Epithelial cell of alveolus of lung (primary cell): ENCODE data around the gene ZNF274. TPM values are rescaled to one million over a fixed set of nuclear protein-coding genes. Genes with fewer than 3 reads are reported as not detected.

Experiments
- total RNA-seq: library from RNA; depleted of rRNA; stranded (reverse); fragments of >200 nt; gene quantifications from 2 replicates; pipeline ENCODE4 v1.2.1, GENCODE V29; 2015

ZNF274 gene
- total RNA-seq, result 20.8 and 21.2 TPM in 2 replicates

GRCh38 chr19:58182989-58183816 lies at the start of gene ZNF274:
Gene ZNF274 (plus strand): TSS chr19:58183061. CDS start chr19:58183966, 905 bp downstream.

GRCh38 chr19:58150328-58150921 lies 32.4 kb upstream of the ZNF274 start, which contains the start of gene ZNF329:
Gene ZNF329 (minus strand): TSS chr19:58150789. CDS start chr19:58129503, 21,286 bp downstream.

GRCh38 chr19:58228585-58229254 lies 45.9 kb downstream of the ZNF274 start, which contains the start of gene ZNF544:
Gene ZNF544 (plus strand): TSS chr19:58228914. CDS start chr19:58244024, 15,110 bp downstream.

Other genes with a start within 250 kb of the ZNF274 start
- 1.7 TPM in 2 replicates for gene ZNF418, start 247.7 kb upstream of the ZNF274 start, total RNA-seq
- gene ZNF256, start 235.4 kb upstream of the ZNF274 start, total RNA-seq, result 4.1 and 5.6 TPM in 2 replicates
- gene C19orf18, start 208.5 kb upstream of the ZNF274 start, total RNA-seq, result not detected in 2 replicates
- gene ZNF606, start 180.2 kb upstream of the ZNF274 start, total RNA-seq, result 9.1 and 37.8 TPM in 2 replicates
- not detected in 2 replicates for gene ZSCAN1, start 149.0 kb upstream of the ZNF274 start, total RNA-seq
- gene ZNF135, start 123.8 kb upstream of the ZNF274 start, total RNA-seq, result 3.2 and 3.5 TPM in 2 replicates
- gene ZSCAN18, start 84.8 kb upstream of the ZNF274 start, total RNA-seq, result 38.9 and 83.2 TPM in 2 replicates
- 5.7 and 11.2 TPM in 2 replicates for gene ZNF329, start 32.3 kb upstream of the ZNF274 start, total RNA-seq
- 27.8 and 37.7 TPM in 2 replicates for gene ZNF544, start 45.9 kb downstream of the ZNF274 start, total RNA-seq
- gene ZNF8, start 95.9 kb downstream of the ZNF274 start, total RNA-seq, result 4.8 and 8.3 TPM in 2 replicates
- 22.1 and 35.2 TPM in 2 replicates for gene ERVK3-1, start 122.3 kb downstream of the ZNF274 start, total RNA-seq
- gene ZSCAN22, start 143.9 kb downstream of the ZNF274 start, total RNA-seq, result 1.4 and 2.6 TPM in 2 replicates
- 5.0 and 69.1 TPM in 2 replicates for gene A1BG, start 170.4 kb downstream of the ZNF274 start, total RNA-seq
- 0.52 and 1.5 TPM in 2 replicates for gene ZNF497, start 179.7 kb downstream of the ZNF274 start, total RNA-seq
- 3.6 and 9.1 TPM in 2 replicates for gene ZNF837, start 198.0 kb downstream of the ZNF274 start, total RNA-seq
- gene RPS5, start 204.2 kb downstream of the ZNF274 start, total RNA-seq, result 2,789 and 3,465 TPM in 2 replicates
- 2.0 TPM in 1 of 2 replicates, not detected in the other for gene RNF225, start 212.6 kb downstream of the ZNF274 start, total RNA-seq
- gene ZNF584, start 225.6 kb downstream of the ZNF274 start, total RNA-seq, result 12.3 and 13.3 TPM in 2 replicates